GM19395 (cell line): ENCODE results near the gene SLC38A4.

Experiments used
- ATAC-seq: cut with Tn5 transposase; IDR thresholded peaks from one replicate; pipeline ENCODE4 v1.9.1; 2021; ENCODE audit warnings: mild to moderate bottlenecking, moderate library complexity; ENCODE audit not compliant: unreplicated experiment

The SLC38A4 gene

GRCh38 chr12:46815809-46816208 is 10.0 kb downstream of the SLC38A4 start:
- ATAC-seq, result no peak

GRCh38 chr12:46814143-46814542 is 11.7 kb downstream of the SLC38A4 start:
- ATAC-seq, result no peak

- ATAC-seq, result no peak
Observed at GRCh38 chr12:46811185-46811584, 14.6 kb downstream of the SLC38A4 start.

- no peak for ATAC-seq
Observed at GRCh38 chr12:46808955-46809697, 16.7 kb downstream of the SLC38A4 start.

GRCh38 chr12:46808317-46808716 is 17.5 kb downstream of the SLC38A4 start:
- ATAC-seq, result no peak

GRCh38 chr12:46804054-46804453 is 21.7 kb downstream of the SLC38A4 start:
- ATAC-seq, result no peak

GRCh38 chr12:46803517-46803916 is 22.3 kb downstream of the SLC38A4 start:
- ATAC-seq, result no peak

- no peak for ATAC-seq
Observed at GRCh38 chr12:46801293-46801692, 24.5 kb downstream of the SLC38A4 start.

GRCh38 chr12:46800160-46800559 is 25.6 kb downstream of the SLC38A4 start:
- ATAC-seq, result no peak

- ATAC-seq, result no peak
Observed at GRCh38 chr12:46798648-46799047, 27.1 kb downstream of the SLC38A4 start.

GRCh38 chr12:46798056-46798455 is 27.7 kb downstream of the SLC38A4 start:
- ATAC-seq, result no peak

- ATAC-seq, result no peak
Observed at GRCh38 chr12:46795988-46796387, 29.8 kb downstream of the SLC38A4 start.

- ATAC-seq, result peak; percentile 89
Observed at GRCh38 chr12:46794593-46795190, 31.1 kb downstream of the SLC38A4 start.

- no peak for ATAC-seq
Observed at GRCh38 chr12:46792925-46793324, 32.9 kb downstream of the SLC38A4 start.

GRCh38 chr12:46790066-46790465 is 35.7 kb downstream of the SLC38A4 start:
- no peak for ATAC-seq

- no peak for ATAC-seq
Observed at GRCh38 chr12:46788072-46788887, 37.5 kb downstream of the SLC38A4 start.

- no peak for ATAC-seq
Observed at GRCh38 chr12:46787496-46788055, 38.2 kb downstream of the SLC38A4 start.

GRCh38 chr12:46786774-46787173 is 39.0 kb downstream of the SLC38A4 start:
- ATAC-seq, result no peak

- no peak for ATAC-seq
Observed at GRCh38 chr12:46785382-46785781, 40.4 kb downstream of the SLC38A4 start.

- no peak for ATAC-seq
Observed at GRCh38 chr12:46783871-46784270, 41.9 kb downstream of the SLC38A4 start.

- no peak for ATAC-seq
Observed at GRCh38 chr12:46779879-46780278, 45.9 kb downstream of the SLC38A4 start.
